ENCODE measurements around the gene PIK3C3.
A peak's percentile ranks its signal among the peaks of the same experiment; 100 is the strongest.

Gene PIK3C3

GRCh38 chr18:42024131-42024530, 69.1 kb downstream of the PIK3C3 start:
- Histone ChIP-seq H3K9ac (ENCODE audit: low read length) (no peak overlapping the region), H2BK5ac (ENCODE audit: low read depth, low read length, poor library complexity, severe bottlenecking) (no peak overlapping the region), H3K4me3 (ENCODE audit: insufficient read depth in 1 of 2, low read depth in 1 of 2, low read length in 2 of 2) (no peak overlapping the region), H3K9me3 (ENCODE audit: control insufficient read depth, low read length) (no peaks in the 10 kb centered on the region), H3K27me3 (ENCODE audit: control insufficient read depth in 1 of 2, insufficient read depth in 1 of 2, low read length in 2 of 2) (no peaks in the 10 kb centered on the region), H2AFZ (ENCODE audit: low read depth, low read length) (no peak overlapping the region), H2BK15ac (ENCODE audit: low read depth, poor library complexity, severe bottlenecking) (no peak overlapping the region), H3K79me1 (replicated peaks; ENCODE audit: low read length, poor library complexity, severe bottlenecking) (no peaks in the 10 kb centered on the region), H2AK5ac (ENCODE audit: low read length, severe bottlenecking) (no peak overlapping the region), H3K27ac (ENCODE audit: low read length, poor library complexity, severe bottlenecking) (no peak overlapping the region), H2BK120ac (ENCODE audit: low read depth, low read length) (no peak overlapping the region), H3K14ac (ENCODE audit: low read length in 2 of 2) (no peak overlapping the region), H3K36me3 (ENCODE audit: control insufficient read depth in 1 of 2, insufficient read depth in 2 of 2, low read depth in 1 of 2, low read length in 2 of 2) (peaks cover 3 to 66% of the 10 kb centered on the region in 2 experiments), H2BK12ac (ENCODE audit: low read length in 2 of 2) (no peak overlapping the region), H3K4ac (ENCODE audit: low read depth in 1 of 2, low read length in 2 of 2) (no peak overlapping the region), H4K91ac (ENCODE audit: low read length) (no peak overlapping the region), H3K4me2 (ENCODE audit: low read length, poor library complexity, severe bottlenecking) (no peak overlapping the region), H3K23ac (ENCODE audit: low read length in 2 of 2) (no peak overlapping the region), H3K18ac (ENCODE audit: low read depth in 1 of 2, low read length in 2 of 2) (no peak overlapping the region), H4K8ac (ENCODE audit: low read length) (no peak overlapping the region), H3K4me1 (ENCODE audit: control insufficient read depth, insufficient read depth, low read depth, low read length) (no peaks in the 10 kb centered on the region)
- WGBS: no CpG with 5 or more reads among the region's 1 CpG
- no peak for DNase-seq

DNA sequence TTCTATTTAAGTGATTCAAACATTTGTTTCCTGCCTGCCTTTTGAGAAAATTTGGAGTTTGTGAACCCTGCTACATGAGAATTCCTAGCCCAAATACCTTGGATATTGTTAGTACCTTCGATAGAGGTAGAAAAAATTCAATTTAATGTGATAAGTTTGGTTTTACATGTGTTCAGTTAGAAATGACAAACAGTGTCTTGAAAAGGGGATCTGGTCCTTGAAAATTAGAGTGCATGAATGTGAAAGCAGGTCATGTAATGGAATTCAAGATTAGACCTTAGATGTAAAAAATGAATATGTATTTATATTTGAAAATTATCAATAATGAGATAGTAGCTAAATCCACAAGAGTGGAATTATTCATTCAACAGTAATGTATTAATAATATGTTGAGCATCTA, 70.5 kb downstream of the PIK3C3 start:
- Histone ChIP-seq H4K91ac (ENCODE audit: low read length) (no peak overlapping the region), H2BK12ac (ENCODE audit: low read length in 2 of 2) (no peak overlapping the region), H3K79me1 (replicated peaks; ENCODE audit: low read length, poor library complexity, severe bottlenecking) (no peaks in the 10 kb centered on the region), H3K4me1 (ENCODE audit: control insufficient read depth, insufficient read depth, low read depth, low read length) (no peaks in the 10 kb centered on the region), H3K27me3 (ENCODE audit: control insufficient read depth in 1 of 2, insufficient read depth in 1 of 2, low read length in 2 of 2) (no peaks in the 10 kb centered on the region), H3K36me3 (ENCODE audit: control insufficient read depth in 1 of 2, insufficient read depth in 2 of 2, low read depth in 1 of 2, low read length in 2 of 2) (peaks cover 6 to 66% of the 10 kb centered on the region in 2 experiments), H3K9ac (ENCODE audit: low read length) (no peak overlapping the region), H3K23ac (ENCODE audit: low read length in 2 of 2) (no peak overlapping the region), H3K9me3 (ENCODE audit: control insufficient read depth, low read length) (no peaks in the 10 kb centered on the region), H3K4me2 (ENCODE audit: low read length, poor library complexity, severe bottlenecking) (no peak overlapping the region), H3K18ac (ENCODE audit: low read depth in 1 of 2, low read length in 2 of 2) (no peak overlapping the region), H2BK120ac (ENCODE audit: low read depth, low read length) (no peak overlapping the region), H3K27ac (ENCODE audit: low read length, poor library complexity, severe bottlenecking) (no peak overlapping the region), H2AK5ac (ENCODE audit: low read length, severe bottlenecking) (no peak overlapping the region), H4K8ac (ENCODE audit: low read length) (no peak overlapping the region), H3K4me3 (ENCODE audit: insufficient read depth in 1 of 2, low read depth in 1 of 2, low read length in 2 of 2) (no peak overlapping the region), H3K4ac (ENCODE audit: low read depth in 1 of 2, low read length in 2 of 2) (no peak overlapping the region), H2BK15ac (ENCODE audit: low read depth, poor library complexity, severe bottlenecking) (no peak overlapping the region), H2BK5ac (ENCODE audit: low read depth, low read length, poor library complexity, severe bottlenecking) (no peak overlapping the region), H2AFZ (ENCODE audit: low read depth, low read length) (no peak overlapping the region), H3K14ac (ENCODE audit: low read length in 2 of 2) (no peak overlapping the region)
- WGBS: 100% methylated on average over 1 of the region's 1 CpG
- DNase-seq: no peak

GRCh38 chr18:42025974-42026625, 71.1 kb downstream of the PIK3C3 start:
- 100% methylated on average over 1 of the region's 5 CpGs for WGBS
- no peak overlapping the region for H3K23ac ChIP-seq (ENCODE audit: low read length in 2 of 2)
- no peak overlapping the region for H2BK5ac ChIP-seq (ENCODE audit: low read depth, low read length, poor library complexity, severe bottlenecking)
- no peaks in the 10 kb centered on the region for H3K4me1 ChIP-seq (ENCODE audit: control insufficient read depth, insufficient read depth, low read depth, low read length)
- H2BK120ac ChIP-seq (ENCODE audit: low read depth, low read length): no peak overlapping the region
- H3K4me3 ChIP-seq (ENCODE audit: insufficient read depth in 1 of 2, low read depth in 1 of 2, low read length in 2 of 2): no peak overlapping the region
- H3K27ac ChIP-seq (ENCODE audit: low read length, poor library complexity, severe bottlenecking): no peak overlapping the region
- H2BK12ac ChIP-seq (ENCODE audit: low read length in 2 of 2): no peak overlapping the region
- H3K9me3 ChIP-seq (ENCODE audit: control insufficient read depth, low read length): no peaks in the 10 kb centered on the region
- peaks cover 6 to 66% of the 10 kb centered on the region in 2 experiments for H3K36me3 ChIP-seq (ENCODE audit: control insufficient read depth in 1 of 2, insufficient read depth in 2 of 2, low read depth in 1 of 2, low read length in 2 of 2)
- no peak for DNase-seq
- no peak overlapping the region for H3K18ac ChIP-seq (ENCODE audit: low read depth in 1 of 2, low read length in 2 of 2)
- no peak overlapping the region for H3K4me2 ChIP-seq (ENCODE audit: low read length, poor library complexity, severe bottlenecking)
- H3K79me1 ChIP-seq (replicated peaks; ENCODE audit: low read length, poor library complexity, severe bottlenecking): no peaks in the 10 kb centered on the region
- no peak overlapping the region for H3K9ac ChIP-seq (ENCODE audit: low read length)
- no peak overlapping the region for H2AK5ac ChIP-seq (ENCODE audit: low read length, severe bottlenecking)
- no peak overlapping the region for H4K91ac ChIP-seq (ENCODE audit: low read length)
- H2AFZ ChIP-seq (ENCODE audit: low read depth, low read length): no peak overlapping the region
- H4K8ac ChIP-seq (ENCODE audit: low read length): no peak overlapping the region
- H3K14ac ChIP-seq (ENCODE audit: low read length in 2 of 2): no peak overlapping the region
- no peak overlapping the region for H3K4ac ChIP-seq (ENCODE audit: low read depth in 1 of 2, low read length in 2 of 2)
- no peak overlapping the region for H2BK15ac ChIP-seq (ENCODE audit: low read depth, poor library complexity, severe bottlenecking)
- H3K27me3 ChIP-seq (ENCODE audit: control insufficient read depth in 1 of 2, insufficient read depth in 1 of 2, low read length in 2 of 2): no peaks in the 10 kb centered on the region

DNA sequence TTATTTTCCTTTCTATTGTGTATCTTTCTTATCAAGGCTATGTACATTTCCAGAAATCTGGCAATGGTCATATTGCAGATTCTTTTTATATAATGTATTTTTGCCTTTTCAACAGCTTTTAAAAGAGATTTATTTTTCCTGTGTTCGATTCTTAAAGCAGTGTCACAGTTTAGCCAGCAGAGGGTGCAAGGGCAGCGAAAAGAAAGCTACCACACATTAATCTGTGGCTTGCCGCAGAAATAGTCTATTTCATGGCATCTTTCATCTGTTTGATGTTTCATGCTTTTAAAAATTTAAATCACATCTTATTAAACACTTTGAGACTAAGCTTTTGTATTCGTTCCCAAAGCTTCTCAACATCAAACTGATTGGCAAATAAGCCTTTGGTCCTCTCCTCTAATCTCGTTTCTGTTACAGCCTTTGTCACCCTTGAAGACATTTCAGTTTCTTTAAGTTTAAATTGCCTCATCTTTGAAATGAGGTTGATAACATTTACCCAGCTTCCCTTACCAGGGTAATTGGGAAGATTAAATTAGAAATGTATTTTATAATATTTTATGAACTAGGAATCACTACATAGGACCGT, 73.3 kb downstream of the PIK3C3 start:
- Histone ChIP-seq H2AK5ac (ENCODE audit: low read length, severe bottlenecking) (no peak overlapping the region), H3K9me3 (ENCODE audit: control insufficient read depth, low read length) (no peaks in the 10 kb centered on the region), H3K4me2 (ENCODE audit: low read length, poor library complexity, severe bottlenecking) (no peak overlapping the region), H3K4ac (ENCODE audit: low read depth in 1 of 2, low read length in 2 of 2) (no peak overlapping the region), H3K4me3 (ENCODE audit: insufficient read depth in 1 of 2, low read depth in 1 of 2, low read length in 2 of 2) (no peak overlapping the region), H3K9ac (ENCODE audit: low read length) (peak overlapping the region; percentile 27), H3K14ac (ENCODE audit: low read length in 2 of 2) (no peak overlapping the region), H2AFZ (ENCODE audit: low read depth, low read length) (no peak overlapping the region), H2BK15ac (ENCODE audit: low read depth, poor library complexity, severe bottlenecking) (no peak overlapping the region), H3K27ac (ENCODE audit: low read length, poor library complexity, severe bottlenecking) (no peak overlapping the region), H2BK5ac (ENCODE audit: low read depth, low read length, poor library complexity, severe bottlenecking) (no peak overlapping the region), H3K36me3 (ENCODE audit: control insufficient read depth in 1 of 2, insufficient read depth in 2 of 2, low read depth in 1 of 2, low read length in 2 of 2) (peaks cover 9 to 67% of the 10 kb centered on the region in 2 experiments), H2BK120ac (ENCODE audit: low read depth, low read length) (no peak overlapping the region), H4K8ac (ENCODE audit: low read length) (no peak overlapping the region), H2BK12ac (ENCODE audit: low read length in 2 of 2) (no peak overlapping the region), H3K79me1 (replicated peaks; ENCODE audit: low read length, poor library complexity, severe bottlenecking) (peaks cover 7% of the 10 kb centered on the region), H3K4me1 (ENCODE audit: control insufficient read depth, insufficient read depth, low read depth, low read length) (no peaks in the 10 kb centered on the region), H3K27me3 (ENCODE audit: control insufficient read depth in 1 of 2, insufficient read depth in 1 of 2, low read length in 2 of 2) (no peaks in the 10 kb centered on the region), H3K18ac (ENCODE audit: low read depth in 1 of 2, low read length in 2 of 2) (no peak overlapping the region), H3K23ac (ENCODE audit: low read length in 2 of 2) (no peak overlapping the region), H4K91ac (ENCODE audit: low read length) (no peak overlapping the region)
- peak; percentile 42 for DNase-seq
- WGBS: 20% methylated on average over 4 of the region's 6 CpGs

Measured in mesenchymal stem cell (in vitro differentiated cells and primary cell).